Loucy (cell line): ENCODE results near the gene MRPL36.

Experiments
- H2AFZ ChIP-seq: fragments of 200-600 bp; sonication (generic); 2 replicates; pipeline ENCODE4 v1.6.0; 2016; ENCODE audit warnings: antibody characterized with exemption, mild to moderate bottlenecking, low read length, moderate library complexity
- H3F3A ChIP-seq: fragments of 200-600 bp; 2 replicates; pipeline ENCODE4 v1.6.0; 2016; ENCODE audit warnings: antibody characterized with exemption, low read depth, mild to moderate bottlenecking
- H3K27me3 ChIP-seq: fragments of 200-600 bp; sonication (generic); 2 replicates; pipeline ENCODE4 v1.6.1; 2014; ENCODE audit warnings: low read length, mild to moderate bottlenecking; ENCODE audit not compliant: insufficient read depth, poor library complexity, severe bottlenecking
- H3K36me3 ChIP-seq: fragments of 200-600 bp; sonication (generic); 2 replicates; pipeline ENCODE4 v1.6.1; 2016; ENCODE audit warnings: low read length; ENCODE audit not compliant: insufficient read depth
- H3K4me1 ChIP-seq: fragments of 200-600 bp; sonication (generic); 2 replicates; pipeline ENCODE4 v1.5.1; 2014; ENCODE audit warnings: low read length, mild to moderate bottlenecking; ENCODE audit not compliant: insufficient read depth, poor library complexity, severe bottlenecking
- H3K4me2 ChIP-seq: fragments of 200-600 bp; sonication (generic); 2 replicates; pipeline ENCODE4 v1.6.0; 2014; ENCODE audit warnings: antibody characterized with exemption, low read length, low read depth, mild to moderate bottlenecking; ENCODE audit not compliant: poor library complexity, severe bottlenecking
- H3K4me3 ChIP-seq: fragments of 200-600 bp; sonication (generic); 2 replicates; pipeline ENCODE4 v1.5.1; 2014; ENCODE audit warnings: low read length, mild to moderate bottlenecking, mixed read lengths; ENCODE audit not compliant: poor library complexity, severe bottlenecking
- H3K79me2 ChIP-seq: fragments of 200-600 bp; sonication (generic); 2 replicates; pipeline ENCODE4 v1.6.1; 2014; ENCODE audit warnings: low read length; ENCODE audit not compliant: insufficient read depth
- H3K9ac ChIP-seq: fragments of 200-600 bp; sonication (generic); 2 replicates; pipeline ENCODE4 v1.6.0; 2014; ENCODE audit warnings: mild to moderate bottlenecking, low read depth, low read length, moderate library complexity; ENCODE audit not compliant: poor library complexity, severe bottlenecking
- H3K9me2 ChIP-seq: fragments of 200-600 bp; sonication (generic); replicated peaks from 2 replicates; pipeline ENCODE4 v1.6.1; 2016; ENCODE audit warnings: low read depth, low read length, mixed read lengths
- H3K9me3 ChIP-seq: fragments of 200-600 bp; sonication (generic); 2 replicates; pipeline ENCODE4 v1.6.1; 2014; ENCODE audit warnings: mild to moderate bottlenecking, antibody characterized with exemption, low read length, low read depth; ENCODE audit not compliant: insufficient read depth
- H4K20me1 ChIP-seq: fragments of 200-600 bp; sonication (generic); 2 replicates; pipeline ENCODE4 v1.6.0; 2014; ENCODE audit warnings: antibody characterized with exemption, low read length, mild to moderate bottlenecking; ENCODE audit not compliant: insufficient read depth, poor library complexity, severe bottlenecking
- CTCF ChIP-seq: fragments of 200-600 bp; sonication (generic); conservative IDR thresholded peaks from 2 replicates; pipeline ENCODE4 v1.5.1; 2014; ENCODE audit warnings: mild to moderate bottlenecking, antibody characterized with exemption, low read length
- EZH2phosphoT487 ChIP-seq: fragments of 200-600 bp; IDR thresholded peaks from 2 replicates; pipeline ENCODE4 v1.6.1; 2018; ENCODE audit warnings: antibody characterized with exemption, mild to moderate bottlenecking, moderate library complexity, borderline replicate concordance

MRPL36 gene

GRCh38 chr5:1763548-1763911 is 36.1 kb downstream of the MRPL36 start:
- no peak overlapping the region for H2AFZ ChIP-seq
- no peaks in the 10 kb centered on the region for H3K79me2 ChIP-seq
- no peaks in the 10 kb centered on the region for H3K9me3 ChIP-seq
- H3K9me2 ChIP-seq, result no peaks in the 10 kb centered on the region
- no peaks in the 10 kb centered on the region for H3K36me3 ChIP-seq
- no peak overlapping the region for H3K9ac ChIP-seq
- no peaks in the 10 kb centered on the region for H3K27me3 ChIP-seq
- no peak overlapping the region for H3K4me2 ChIP-seq
- no peaks in the 10 kb centered on the region for H3F3A ChIP-seq
- no peak for TF ChIP-seq EZH2phosphoT487
- peak; percentile 78 for TF ChIP-seq CTCF
- H3K4me1 ChIP-seq, result no peaks in the 10 kb centered on the region
- no peaks in the 10 kb centered on the region for H4K20me1 ChIP-seq
- H3K4me3 ChIP-seq, result no peak overlapping the region

- no peaks in the 10 kb centered on the region for H3K9me2 ChIP-seq
- H3K9me3 ChIP-seq, result no peaks in the 10 kb centered on the region
- no peaks in the 10 kb centered on the region for H3F3A ChIP-seq
- no peaks in the 10 kb centered on the region for H4K20me1 ChIP-seq
- H3K27me3 ChIP-seq, result no peaks in the 10 kb centered on the region
- H3K4me1 ChIP-seq, result no peaks in the 10 kb centered on the region
- no peaks in the 10 kb centered on the region for H3K79me2 ChIP-seq
- no peak for TF ChIP-seq EZH2phosphoT487
- no peak for TF ChIP-seq CTCF
- no peak overlapping the region for H3K9ac ChIP-seq
- peak overlapping the region; percentile 36; the same call in 1 of the 2 replicates for H2AFZ ChIP-seq
- no peak overlapping the region for H3K4me3 ChIP-seq
- H3K36me3 ChIP-seq, result no peaks in the 10 kb centered on the region
- no peak overlapping the region for H3K4me2 ChIP-seq
Observed at GRCh38 chr5:1762883-1763547, 36.6 kb downstream of the MRPL36 start.

- Histone ChIP-seq H3K79me2 (no peaks in the 10 kb centered on the region), H3K4me3 (no peak overlapping the region), H3K9me3 (no peaks in the 10 kb centered on the region), H2AFZ (peak overlapping the region; percentile 36; the same call in 1 of the 2 replicates), H3K36me3 (no peaks in the 10 kb centered on the region), H3K9me2 (no peaks in the 10 kb centered on the region), H3K27me3 (no peaks in the 10 kb centered on the region), H3K9ac (no peak overlapping the region), H3K4me2 (no peak overlapping the region), H4K20me1 (no peaks in the 10 kb centered on the region), H3K4me1 (no peaks in the 10 kb centered on the region), H3F3A (no peaks in the 10 kb centered on the region)
- TF ChIP-seq CTCF, result no peak
- TF ChIP-seq EZH2phosphoT487, result no peak
Observed at GRCh38 chr5:1762121-1762882, 37.3 kb downstream of the MRPL36 start.
